ENCODE measurements around the gene KCNK13.
"Not testable (repeated sequence)": the region's sequence is repeated elsewhere in the genome, so short reads cannot be mapped to it uniquely, and the experiment has no call there.

KCNK13 gene

GRCh38 chr14:90184571-90185266 lies 122.9 kb downstream of the KCNK13 start:
- no peak for DNase-seq (ENCODE audit: extremely low read depth in 1 of 2, low read depth in 1 of 2)

- DNase-seq (ENCODE audit: extremely low read depth in 1 of 2, low read depth in 1 of 2): no peak
Measured at GRCh38 chr14:90188588-90188987, 126.8 kb downstream of the KCNK13 start.

- DNase-seq (ENCODE audit: extremely low read depth in 1 of 2, low read depth in 1 of 2): no peak
Measured at GRCh38 chr14:90191154-90191553, 129.4 kb downstream of the KCNK13 start.

GRCh38 chr14:90191585-90191984 lies 129.8 kb downstream of the KCNK13 start:
- no peak for DNase-seq (ENCODE audit: extremely low read depth in 1 of 2, low read depth in 1 of 2)

GRCh38 chr14:90193925-90194324 lies 132.1 kb downstream of the KCNK13 start:
- DNase-seq (ENCODE audit: extremely low read depth in 1 of 2, low read depth in 1 of 2): no peak

- DNase-seq (ENCODE audit: extremely low read depth in 1 of 2, low read depth in 1 of 2): no peak
Measured at GRCh38 chr14:90194706-90195105, 132.9 kb downstream of the KCNK13 start.

- no peak for DNase-seq (ENCODE audit: extremely low read depth in 1 of 2, low read depth in 1 of 2)
Measured at GRCh38 chr14:90198541-90199060, 136.8 kb downstream of the KCNK13 start.

- DNase-seq (ENCODE audit: extremely low read depth in 1 of 2, low read depth in 1 of 2): not testable (repeated sequence)
Measured at GRCh38 chr14:90200546-90200945, 138.8 kb downstream of the KCNK13 start.

- DNase-seq (ENCODE audit: extremely low read depth in 1 of 2, low read depth in 1 of 2): no peak
Measured at GRCh38 chr14:90201344-90201743, 139.6 kb downstream of the KCNK13 start.

GRCh38 chr14:90204516-90204915 lies 142.7 kb downstream of the KCNK13 start:
- no peak for DNase-seq (ENCODE audit: extremely low read depth in 1 of 2, low read depth in 1 of 2)

GRCh38 chr14:90213099-90213748 lies 151.4 kb downstream of the KCNK13 start:
- DNase-seq (ENCODE audit: extremely low read depth in 1 of 2, low read depth in 1 of 2): no peak

- no peak for DNase-seq (ENCODE audit: extremely low read depth in 1 of 2, low read depth in 1 of 2)
Measured at GRCh38 chr14:90228478-90228877, 166.7 kb downstream of the KCNK13 start.

- DNase-seq (ENCODE audit: extremely low read depth in 1 of 2, low read depth in 1 of 2): not testable (repeated sequence)
Measured at GRCh38 chr14:90229942-90230341, 168.1 kb downstream of the KCNK13 start.
